ENCODE measurements around the gene ACVR2A. TPM values are rescaled to one million over a fixed set of nuclear protein-coding genes. Genes with fewer than 3 reads are reported as not detected.

The ACVR2A gene
- total RNA-seq, 2 experiments from 2014 or later = 2.9 to 3.5 TPM

- Mint-ChIP-seq H3K4me1 (ENCODE audit: low read depth) (peaks cover 10% of the 10 kb centered on the region), H3K4me3 (no peak overlapping the region), H3K36me3 (peaks cover 7% of the 10 kb centered on the region), H3K9me3 (peaks cover 3% of the 10 kb centered on the region), H3K27me3 (no peaks in the 10 kb centered on the region), H3K27ac (no peak overlapping the region)
- POLR2A ChIA-PET = no interaction called here
- intact Hi-C loops (cut with micrococcal nuclease) = no loop called here
- DNase-seq = no peak
- CTCF ChIA-PET = interaction anchor here (1.3 to 5.7 kb wide), 5 partner anchors 66 to 865 kb away, joined by 4 to 106 read pairs (median 16); no protein-coding TSS in a partner anchor
Measured at GRCh38 chr2:147909178-147909577, 64.3 kb downstream of the ACVR2A start.

GRCh38 chr2:147910990-147911473, 66.2 kb downstream of the ACVR2A start:
- H3K27me3 Mint-ChIP-seq = no peaks in the 10 kb centered on the region
- peaks cover 5% of the 10 kb centered on the region for H3K4me1 Mint-ChIP-seq (ENCODE audit: low read depth)
- CTCF ChIA-PET = interaction anchor here (0.5 to 5.7 kb wide), 27 partner anchors 9 to 1172 kb away, joined by 3 to 106 read pairs (median 4); partner anchors contain the start of gene ACVR2A
- POLR2A ChIA-PET = no interaction called here
- peaks cover 3% of the 10 kb centered on the region for H3K9me3 Mint-ChIP-seq
- peaks cover 7% of the 10 kb centered on the region for H3K36me3 Mint-ChIP-seq
- no peak overlapping the region for H3K27ac Mint-ChIP-seq
- H3K4me3 Mint-ChIP-seq = no peak overlapping the region
- peak; percentile 15 for DNase-seq
- intact Hi-C loops (cut with micrococcal nuclease) = loop anchor here (1.0 to 2.0 kb wide), 5 partner anchors 578 to 1177 kb away; no protein-coding TSS in a partner anchor

GRCh38 chr2:147913701-147914480, 69.1 kb downstream of the ACVR2A start:
- Mint-ChIP-seq H3K36me3 (no peaks in the 10 kb centered on the region), H3K4me3 (no peak overlapping the region), H3K9me3 (no peaks in the 10 kb centered on the region), H3K4me1 (ENCODE audit: low read depth) (peaks cover 5% of the 10 kb centered on the region), H3K27me3 (no peaks in the 10 kb centered on the region), H3K27ac (no peak overlapping the region)
- ChIA-PET POLR2A (no interaction called here), CTCF (interaction anchor here (1.6 to 5.7 kb wide), 2 partner anchors 8 to 832 kb away, joined by 6 to 93 read pairs; no protein-coding TSS in a partner anchor)
- intact Hi-C loops (cut with micrococcal nuclease) = no loop called here
- no peak for DNase-seq

GRCh38 chr2:147916067-147916466, 71.2 kb downstream of the ACVR2A start:
- POLR2A ChIA-PET = no interaction called here
- no peaks in the 10 kb centered on the region for H3K27me3 Mint-ChIP-seq
- no peaks in the 10 kb centered on the region for H3K36me3 Mint-ChIP-seq
- DNase-seq = no peak
- intact Hi-C loops (cut with micrococcal nuclease) = no loop called here
- CTCF ChIA-PET = no interaction called here
- no peaks in the 10 kb centered on the region for H3K9me3 Mint-ChIP-seq
- peaks cover 2% of the 10 kb centered on the region for H3K4me1 Mint-ChIP-seq (ENCODE audit: low read depth)
- no peak overlapping the region for H3K27ac Mint-ChIP-seq
- no peak overlapping the region for H3K4me3 Mint-ChIP-seq

GRCh38 chr2:147916723-147917122, 71.9 kb downstream of the ACVR2A start:
- Mint-ChIP-seq H3K36me3 (peaks cover 3% of the 10 kb centered on the region), H3K4me1 (ENCODE audit: low read depth) (peaks cover 2% of the 10 kb centered on the region), H3K4me3 (no peak overlapping the region), H3K9me3 (no peaks in the 10 kb centered on the region), H3K27ac (no peak overlapping the region), H3K27me3 (no peaks in the 10 kb centered on the region)
- ChIA-PET POLR2A (no interaction called here), CTCF (no interaction called here)
- intact Hi-C loops (cut with micrococcal nuclease) = no loop called here
- DNase-seq = no peak

- H3K9me3 Mint-ChIP-seq = no peaks in the 10 kb centered on the region
- no peak overlapping the region for H3K4me3 Mint-ChIP-seq
- H3K4me1 Mint-ChIP-seq (ENCODE audit: low read depth) = peaks cover 2% of the 10 kb centered on the region
- ChIA-PET CTCF (no interaction called here), POLR2A (no interaction called here)
- intact Hi-C loops (cut with micrococcal nuclease) = no loop called here
- no peak for DNase-seq
- peaks cover 3% of the 10 kb centered on the region for H3K36me3 Mint-ChIP-seq
- no peaks in the 10 kb centered on the region for H3K27me3 Mint-ChIP-seq
- no peak overlapping the region for H3K27ac Mint-ChIP-seq
Measured at GRCh38 chr2:147917161-147917560, 72.3 kb downstream of the ACVR2A start.

GRCh38 chr2:147923846-147924245, 79.0 kb downstream of the ACVR2A start:
- ChIA-PET CTCF (no interaction called here), POLR2A (no interaction called here)
- Mint-ChIP-seq H3K27ac (no peak overlapping the region), H3K36me3 (peaks cover 13% of the 10 kb centered on the region), H3K9me3 (no peaks in the 10 kb centered on the region), H3K4me1 (ENCODE audit: low read depth) (peaks cover 12% of the 10 kb centered on the region), H3K27me3 (no peaks in the 10 kb centered on the region), H3K4me3 (no peak overlapping the region)
- no peak for DNase-seq
- intact Hi-C loops (cut with micrococcal nuclease) = no loop called here

GRCh38 chr2:147924647-147925046, 79.8 kb downstream of the ACVR2A start:
- Mint-ChIP-seq H3K27me3 (no peaks in the 10 kb centered on the region), H3K9me3 (no peaks in the 10 kb centered on the region), H3K36me3 (peaks cover 13% of the 10 kb centered on the region), H3K4me3 (no peak overlapping the region), H3K27ac (no peak overlapping the region), H3K4me1 (ENCODE audit: low read depth) (peaks cover 12% of the 10 kb centered on the region)
- POLR2A ChIA-PET = no interaction called here
- CTCF ChIA-PET = interaction anchor here (0.8 to 1.0 kb wide), 2 partner anchors 50 to 880 kb away, joined by 3 to 4 read pairs; no protein-coding TSS in a partner anchor
- intact Hi-C loops (cut with micrococcal nuclease) = no loop called here
- DNase-seq = no peak

GRCh38 chr2:147925886-147926285, 81.1 kb downstream of the ACVR2A start:
- H3K9me3 Mint-ChIP-seq = no peaks in the 10 kb centered on the region
- ChIA-PET CTCF (no interaction called here), POLR2A (no interaction called here)
- H3K4me3 Mint-ChIP-seq = no peak overlapping the region
- no peak for DNase-seq
- H3K27me3 Mint-ChIP-seq = no peaks in the 10 kb centered on the region
- no peak overlapping the region for H3K27ac Mint-ChIP-seq
- intact Hi-C loops (cut with micrococcal nuclease) = no loop called here
- peaks cover 12% of the 10 kb centered on the region for H3K4me1 Mint-ChIP-seq (ENCODE audit: low read depth)
- peaks cover 14% of the 10 kb centered on the region for H3K36me3 Mint-ChIP-seq

- Mint-ChIP-seq H3K27me3 (no peaks in the 10 kb centered on the region), H3K27ac (no peak overlapping the region), H3K9me3 (no peaks in the 10 kb centered on the region), H3K4me3 (no peak overlapping the region), H3K36me3 (peaks cover 14% of the 10 kb centered on the region), H3K4me1 (ENCODE audit: low read depth) (peaks cover 12% of the 10 kb centered on the region)
- no peak for DNase-seq
- intact Hi-C loops (cut with micrococcal nuclease) = no loop called here
- ChIA-PET POLR2A (no interaction called here), CTCF (no interaction called here)
Measured at GRCh38 chr2:147927053-147927588, 82.3 kb downstream of the ACVR2A start.

DNA sequence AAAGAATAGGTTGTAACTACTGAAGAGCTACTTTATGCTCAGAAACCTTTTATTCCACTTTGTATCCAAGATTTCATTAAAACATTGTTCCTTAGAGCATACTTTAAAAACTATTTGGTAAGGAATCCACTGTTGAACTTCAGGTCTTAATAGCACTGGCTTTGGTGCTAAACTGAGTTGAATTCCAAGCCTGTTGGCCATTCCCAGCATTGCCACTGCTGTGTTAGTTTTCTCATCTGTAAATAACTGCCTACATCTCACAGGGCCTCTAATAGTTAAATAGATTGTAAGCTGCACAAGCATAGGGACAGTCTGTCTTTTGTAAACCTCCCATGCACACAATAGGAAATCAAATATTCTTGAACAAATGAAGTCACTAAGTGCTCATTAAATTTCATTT, 89.1 kb downstream of the ACVR2A start:
- no peaks in the 10 kb centered on the region for H3K27me3 Mint-ChIP-seq
- no peak overlapping the region for H3K4me3 Mint-ChIP-seq
- no peaks in the 10 kb centered on the region for H3K9me3 Mint-ChIP-seq
- ChIA-PET POLR2A (no interaction called here), CTCF (interaction anchor here (2.3 kb wide), 1 partner anchor 1056 kb away, joined by 10 read pairs; no protein-coding TSS in a partner anchor)
- H3K27ac Mint-ChIP-seq = no peak overlapping the region
- peaks cover 7% of the 10 kb centered on the region for H3K36me3 Mint-ChIP-seq
- intact Hi-C loops (cut with micrococcal nuclease) = no loop called here
- DNase-seq = no peak
- H3K4me1 Mint-ChIP-seq (ENCODE audit: low read depth) = no peaks in the 10 kb centered on the region

- H3K36me3 Mint-ChIP-seq = peaks cover 6% of the 10 kb centered on the region
- H3K4me3 Mint-ChIP-seq = no peak overlapping the region
- CTCF ChIA-PET = interaction anchor here (0.6 to 4.4 kb wide), 5 partner anchors 270 to 1055 kb away, joined by 3 to 33 read pairs (median 4); no protein-coding TSS in a partner anchor
- POLR2A ChIA-PET = no interaction called here
- intact Hi-C loops (cut with micrococcal nuclease) = no loop called here
- DNase-seq = no peak
- H3K4me1 Mint-ChIP-seq (ENCODE audit: low read depth) = no peaks in the 10 kb centered on the region
- no peak overlapping the region for H3K27ac Mint-ChIP-seq
- no peaks in the 10 kb centered on the region for H3K27me3 Mint-ChIP-seq
- no peaks in the 10 kb centered on the region for H3K9me3 Mint-ChIP-seq
Measured at GRCh38 chr2:147934881-147935620, 90.2 kb downstream of the ACVR2A start.

Measured in activated CD4-positive, alpha-beta memory T cell treated with anti-CD3 and anti-CD28 coated beads for 36 hours (primary cell).